ENCODE data around the gene DENND6A. TPM values are rescaled to one million over a fixed set of nuclear protein-coding genes. Genes with fewer than 3 reads are reported as not detected.

Gene DENND6A
- total and polyA plus RNA-seq, 2 of the 13 experiments (the other 11 are each of a cell fraction or from before 2014, with no cell fraction given): 9.4 to 11.1 TPM

- TF ChIP-seq SP140L (CRISPR knock-in tag; IDR thresholded peaks at IDR 0.05; ENCODE audit: borderline replicate concordance) (peak; percentile 23; the same call in 1 of the 2 replicates), ZNF614 (CRISPR knock-in tag; IDR thresholded peaks at IDR 0.05; ENCODE audit: borderline replicate concordance) (peak; percentile 41; the same call in 1 of the 2 replicates), ZNF230 (CRISPR knock-in tag; IDR thresholded peaks at IDR 0.05) (no peak), ZNF296 (CRISPR knock-in tag; conservative IDR thresholded peaks at IDR 0.05) (0 out of 2 replicates have a peak, but pooled peaks have one; percentile 59), NPAS2 (CRISPR knock-in tag; IDR thresholded peaks at IDR 0.05; ENCODE audit: borderline replicate concordance) (no peak), CEBPB (IDR thresholded peaks at IDR 0.05; ENCODE audit: borderline replicate concordance, low read depth, low read length) (no peak), ELF4 (CRISPR knock-in tag; IDR thresholded peaks at IDR 0.05; ENCODE audit: borderline replicate concordance) (peak; percentile 88), HOXD1 (CRISPR knock-in tag; IDR thresholded peaks at IDR 0.05) (peak; percentile 49; the same call in 1 of the 2 replicates), KLF13 (CRISPR knock-in tag; IDR thresholded peaks at IDR 0.05) (0 out of 2 replicates have a peak, but pooled peaks have one; percentile 43), ZNF205 (CRISPR knock-in tag; IDR thresholded peaks at IDR 0.05) (peak; percentile 27; the same call in 1 of the 2 replicates), ATF5 (CRISPR knock-in tag; IDR thresholded peaks at IDR 0.05; ENCODE audit: low read depth) (no peak), GPN1 (CRISPR knock-in tag; IDR thresholded peaks at IDR 0.05; ENCODE audit: borderline replicate concordance) (no peak), NFIB (CRISPR knock-in tag; IDR thresholded peaks at IDR 0.05; ENCODE audit: borderline replicate concordance) (no peak), RFXANK (CRISPR knock-in tag; IDR thresholded peaks at IDR 0.05) (0 out of 2 replicates have a peak, but pooled peaks have one; percentile 51), ZNF549 (CRISPR knock-in tag; IDR thresholded peaks at IDR 0.05) (no peak), POGK (CRISPR knock-in tag; conservative IDR thresholded peaks at IDR 0.05) (peak; percentile 79), KMT2A (CRISPR knock-in tag; IDR thresholded peaks at IDR 0.05) (peak; percentile 88), ZFP1 (CRISPR knock-in tag; IDR thresholded peaks at IDR 0.05) (no peak), KLF16 (CRISPR knock-in tag; IDR thresholded peaks at IDR 0.05) (no peak; a peak in 1 of 4 replicates), U2AF1 (optimal IDR thresholded peaks at IDR 0.05; ENCODE audit: low read depth, low read length) (no peak)
- TF ChIP-seq, protein P1, sequence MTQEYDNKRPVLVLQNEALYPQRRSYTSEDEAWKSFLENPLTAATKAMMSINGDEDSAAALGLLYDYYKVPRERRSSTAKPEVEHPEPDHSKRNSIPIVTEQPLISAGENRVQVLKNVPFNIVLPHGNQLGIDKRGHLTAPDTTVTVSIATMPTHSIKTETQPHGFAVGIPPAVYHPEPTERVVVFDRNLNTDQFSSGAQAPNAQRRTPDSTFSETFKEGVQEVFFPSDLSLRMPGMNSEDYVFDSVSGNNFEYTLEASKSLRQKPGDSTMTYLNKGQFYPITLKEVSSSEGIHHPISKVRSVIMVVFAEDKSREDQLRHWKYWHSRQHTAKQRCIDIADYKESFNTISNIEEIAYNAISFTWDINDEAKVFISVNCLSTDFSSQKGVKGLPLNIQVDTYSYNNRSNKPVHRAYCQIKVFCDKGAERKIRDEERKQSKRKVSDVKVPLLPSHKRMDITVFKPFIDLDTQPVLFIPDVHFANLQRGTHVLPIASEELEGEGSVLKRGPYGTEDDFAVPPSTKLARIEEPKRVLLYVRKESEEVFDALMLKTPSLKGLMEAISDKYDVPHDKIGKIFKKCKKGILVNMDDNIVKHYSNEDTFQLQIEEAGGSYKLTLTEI (CRISPR knock-in tag; conservative IDR thresholded peaks at IDR 0.05): no peak
- TF ChIP-seq, protein P2, sequence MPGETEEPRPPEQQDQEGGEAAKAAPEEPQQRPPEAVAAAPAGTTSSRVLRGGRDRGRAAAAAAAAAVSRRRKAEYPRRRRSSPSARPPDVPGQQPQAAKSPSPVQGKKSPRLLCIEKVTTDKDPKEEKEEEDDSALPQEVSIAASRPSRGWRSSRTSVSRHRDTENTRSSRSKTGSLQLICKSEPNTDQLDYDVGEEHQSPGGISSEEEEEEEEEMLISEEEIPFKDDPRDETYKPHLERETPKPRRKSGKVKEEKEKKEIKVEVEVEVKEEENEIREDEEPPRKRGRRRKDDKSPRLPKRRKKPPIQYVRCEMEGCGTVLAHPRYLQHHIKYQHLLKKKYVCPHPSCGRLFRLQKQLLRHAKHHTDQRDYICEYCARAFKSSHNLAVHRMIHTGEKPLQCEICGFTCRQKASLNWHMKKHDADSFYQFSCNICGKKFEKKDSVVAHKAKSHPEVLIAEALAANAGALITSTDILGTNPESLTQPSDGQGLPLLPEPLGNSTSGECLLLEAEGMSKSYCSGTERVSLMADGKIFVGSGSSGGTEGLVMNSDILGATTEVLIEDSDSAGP (CRISPR knock-in tag; IDR thresholded peaks at IDR 0.05; ENCODE audit: borderline replicate concordance): peak; percentile 92; the same call in 1 of the 2 replicates
- TF ChIP-seq, protein P3, sequence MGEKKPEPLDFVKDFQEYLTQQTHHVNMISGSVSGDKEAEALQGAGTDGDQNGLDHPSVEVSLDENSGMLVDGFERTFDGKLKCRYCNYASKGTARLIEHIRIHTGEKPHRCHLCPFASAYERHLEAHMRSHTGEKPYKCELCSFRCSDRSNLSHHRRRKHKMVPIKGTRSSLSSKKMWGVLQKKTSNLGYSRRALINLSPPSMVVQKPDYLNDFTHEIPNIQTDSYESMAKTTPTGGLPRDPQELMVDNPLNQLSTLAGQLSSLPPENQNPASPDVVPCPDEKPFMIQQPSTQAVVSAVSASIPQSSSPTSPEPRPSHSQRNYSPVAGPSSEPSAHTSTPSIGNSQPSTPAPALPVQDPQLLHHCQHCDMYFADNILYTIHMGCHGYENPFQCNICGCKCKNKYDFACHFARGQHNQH (CRISPR knock-in tag; IDR thresholded peaks at IDR 0.05): peak; percentile 68
These were observed 95.6 kb downstream of the DENND6A start, which contains the start of gene ARF4 (continued) for GRCh38 chr3:57597127-57597923.
